ENCODE data around the gene APOL5. TPM values are rescaled to one million over a fixed set of nuclear protein-coding genes. Genes with fewer than 3 reads are reported as not detected.
"Not testable (repeated sequence)": the region's sequence is repeated elsewhere in the genome, so short reads cannot be mapped to it uniquely, and the experiment has no call there.

APOL5 gene
- not detected for polyA plus RNA-seq (2013, experiment 1 of 2; ENCODE audit: insufficient read length)
- polyA plus RNA-seq (2013, experiment 2 of 2; ENCODE audit: insufficient read length): not detected

- DNase-seq: no peak
Observed at GRCh38 chr22:35717572-35717971, at the start of gene APOL5. TSS of gene APOL5 (plus strand) at chr22:35717872. CDS start at chr22:35717872, 0 bp downstream.

GRCh38 chr22:35674335-35674734 is 43.3 kb upstream of the APOL5 start:
- DNase-seq: no peak

GRCh38 chr22:35676065-35676464 is 41.6 kb upstream of the APOL5 start:
- DNase-seq: not testable (repeated sequence)

- DNase-seq: no peak
Observed at GRCh38 chr22:35677460-35678187, 40.0 kb upstream of the APOL5 start.

- DNase-seq: no peak
Observed at GRCh38 chr22:35678836-35679235, 38.8 kb upstream of the APOL5 start.

- DNase-seq: not testable (repeated sequence)
Observed at GRCh38 chr22:35679492-35679891, 38.2 kb upstream of the APOL5 start.

GRCh38 chr22:35681454-35682052 is 36.1 kb upstream of the APOL5 start:
- DNase-seq: no peak

- DNase-seq: no peak
Observed at GRCh38 chr22:35683560-35683959, 34.1 kb upstream of the APOL5 start.

- peak; percentile 42 for DNase-seq
Observed at GRCh38 chr22:35684270-35684700, 33.4 kb upstream of the APOL5 start.

- no peak for DNase-seq
Observed at GRCh38 chr22:35684732-35685131, 32.9 kb upstream of the APOL5 start.

GRCh38 chr22:35685731-35686130 is 31.9 kb upstream of the APOL5 start:
- DNase-seq: no peak

- no peak for DNase-seq
Observed at GRCh38 chr22:35686298-35686697, 31.4 kb upstream of the APOL5 start.

GRCh38 chr22:35687461-35687860 is 30.2 kb upstream of the APOL5 start:
- DNase-seq: no peak

GRCh38 chr22:35688913-35689675 is 28.6 kb upstream of the APOL5 start:
- DNase-seq: no peak

GRCh38 chr22:35690001-35690400 is 27.7 kb upstream of the APOL5 start:
- no peak for DNase-seq

- DNase-seq: no peak
Observed at GRCh38 chr22:35695202-35695601, 22.5 kb upstream of the APOL5 start.

GRCh38 chr22:35697142-35697541 is 20.5 kb upstream of the APOL5 start:
- no peak for DNase-seq

GRCh38 chr22:35699852-35700251 is 17.8 kb upstream of the APOL5 start:
- not testable (repeated sequence) for DNase-seq

GRCh38 chr22:35703861-35704584 is 13.6 kb upstream of the APOL5 start:
- DNase-seq: peak; percentile 20

- DNase-seq: peak; percentile 89
Observed at GRCh38 chr22:35705141-35705540, 12.5 kb upstream of the APOL5 start.

- DNase-seq: no peak
Observed at GRCh38 chr22:35708453-35708852, 9.2 kb upstream of the APOL5 start.

- DNase-seq: no peak
Observed at GRCh38 chr22:35708917-35709316, 8.8 kb upstream of the APOL5 start.

GRCh38 chr22:35711336-35711735 is 6.3 kb upstream of the APOL5 start:
- DNase-seq: no peak

Measured in fibroblast of skin of scalp (primary cell).